Prostate gland (tissue), 2 donors: ENCODE data around the gene MGST1.

ENCODE experiments used
- POLR2A ChIP-seq: fragments of 450-650 bp; IDR thresholded peaks from one replicate; pipeline ENCODE4 v1.6.1; 2016; ENCODE audit warnings: antibody characterized with exemption, mild to moderate bottlenecking
- POLR2AphosphoS5 ChIP-seq: sonication (generic); formaldehyde crosslinking; IDR thresholded peaks from one replicate; pipeline ENCODE4 v1.6.1; 2017; ENCODE audit warnings: antibody characterized with exemption
- TF ChIP-seq, protein P1 (sequence below), 4 experiments: fragments of 200-600 bp in 2 of 4; fragments of 450-650 bp in 2 of 4; sonication (generic) in 2 of 4; IDR thresholded peaks; 1 replicate in 3 of 4; 2 replicates in 1 of 4; pipeline ENCODE4 v1.5.1; 2016 to 2019; ENCODE audit warnings: antibody characterized with exemption in 4 of 4, mild to moderate bottlenecking in 2 of 4, moderate library complexity in 2 of 4

DNA sequence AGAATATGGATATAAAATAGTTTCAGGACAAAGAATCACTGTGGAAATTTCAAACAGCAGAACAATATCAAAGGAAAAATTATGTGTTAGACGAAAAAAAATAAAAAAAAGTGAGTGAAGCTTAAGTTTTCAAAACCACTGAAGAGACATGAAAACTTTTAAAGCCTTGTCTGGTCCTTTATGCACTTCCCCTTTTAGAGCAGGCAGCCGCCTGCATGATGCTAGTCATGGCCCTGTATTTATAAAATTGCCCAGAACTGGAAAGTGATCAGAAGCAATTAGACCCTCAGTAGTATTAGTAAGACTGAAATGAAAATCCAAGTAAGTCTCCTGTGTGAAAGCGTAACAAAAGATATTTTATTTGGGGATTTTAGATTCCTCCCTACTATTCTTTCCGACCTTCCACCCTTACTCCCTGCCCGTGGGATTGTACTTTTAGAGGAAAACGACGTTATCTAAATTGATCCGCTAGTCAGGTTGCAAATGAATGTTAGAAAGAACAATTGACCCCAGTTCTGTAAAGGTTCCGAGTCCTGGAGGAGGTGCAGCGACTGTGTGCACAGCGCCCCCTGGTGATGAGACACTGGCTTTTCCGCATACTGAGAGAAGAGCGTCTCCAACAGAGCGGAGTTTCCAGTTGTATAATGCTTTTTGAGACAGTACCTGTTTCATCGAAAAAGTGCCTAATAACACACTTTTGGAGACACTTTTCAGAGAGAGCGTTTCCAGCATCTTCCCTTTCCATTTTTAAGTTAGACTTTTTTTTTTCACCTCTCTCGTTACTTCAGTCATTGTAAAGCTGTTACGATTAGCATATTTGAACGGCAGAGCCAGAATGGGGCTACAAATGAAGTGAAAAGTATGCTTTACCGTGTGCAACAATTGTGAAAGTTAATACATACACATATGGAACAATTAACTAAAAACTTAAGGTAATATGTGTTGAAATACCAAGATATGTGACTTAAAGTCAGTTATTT, 12.4 kb downstream of the MGST1 start:
- TF ChIP-seq, protein P1, sequence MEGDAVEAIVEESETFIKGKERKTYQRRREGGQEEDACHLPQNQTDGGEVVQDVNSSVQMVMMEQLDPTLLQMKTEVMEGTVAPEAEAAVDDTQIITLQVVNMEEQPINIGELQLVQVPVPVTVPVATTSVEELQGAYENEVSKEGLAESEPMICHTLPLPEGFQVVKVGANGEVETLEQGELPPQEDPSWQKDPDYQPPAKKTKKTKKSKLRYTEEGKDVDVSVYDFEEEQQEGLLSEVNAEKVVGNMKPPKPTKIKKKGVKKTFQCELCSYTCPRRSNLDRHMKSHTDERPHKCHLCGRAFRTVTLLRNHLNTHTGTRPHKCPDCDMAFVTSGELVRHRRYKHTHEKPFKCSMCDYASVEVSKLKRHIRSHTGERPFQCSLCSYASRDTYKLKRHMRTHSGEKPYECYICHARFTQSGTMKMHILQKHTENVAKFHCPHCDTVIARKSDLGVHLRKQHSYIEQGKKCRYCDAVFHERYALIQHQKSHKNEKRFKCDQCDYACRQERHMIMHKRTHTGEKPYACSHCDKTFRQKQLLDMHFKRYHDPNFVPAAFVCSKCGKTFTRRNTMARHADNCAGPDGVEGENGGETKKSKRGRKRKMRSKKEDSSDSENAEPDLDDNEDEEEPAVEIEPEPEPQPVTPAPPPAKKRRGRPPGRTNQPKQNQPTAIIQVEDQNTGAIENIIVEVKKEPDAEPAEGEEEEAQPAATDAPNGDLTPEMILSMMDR (IDR thresholded peaks at IDR 0.05), result peak in 3 of 4 experiments; percentile 56 to 71 (median 63)
- TF ChIP-seq POLR2AphosphoS5, result no peak
- TF ChIP-seq POLR2A, result no peak
